ENCODE data around the gene EIF2S2. TPM values are rescaled to one million over a fixed set of nuclear protein-coding genes. Genes with fewer than 3 reads are reported as not detected.

Gene EIF2S2
- total RNA-seq, 1 donor from 2014 or later: 99.8 TPM

GRCh38 chr20:34078540-34078939 is 33.5 kb downstream of the EIF2S2 start:
- Mint-ChIP-seq H3K36me3 (ENCODE audit: low read depth) (peaks cover 27% of the 10 kb centered on the region), H3K4me1 (ENCODE audit: low read depth) (peaks cover 10% of the 10 kb centered on the region), H3K9me3 (no peaks in the 10 kb centered on the region), H3K4me3 (no peak overlapping the region), H3K27ac (no peak overlapping the region), H3K27me3 (ENCODE audit: insufficient read depth) (no peaks in the 10 kb centered on the region)
- intact Hi-C loops (cut with micrococcal nuclease): no loop called here
- DNase-seq (ENCODE audit: low spot score): no peak

DNA sequence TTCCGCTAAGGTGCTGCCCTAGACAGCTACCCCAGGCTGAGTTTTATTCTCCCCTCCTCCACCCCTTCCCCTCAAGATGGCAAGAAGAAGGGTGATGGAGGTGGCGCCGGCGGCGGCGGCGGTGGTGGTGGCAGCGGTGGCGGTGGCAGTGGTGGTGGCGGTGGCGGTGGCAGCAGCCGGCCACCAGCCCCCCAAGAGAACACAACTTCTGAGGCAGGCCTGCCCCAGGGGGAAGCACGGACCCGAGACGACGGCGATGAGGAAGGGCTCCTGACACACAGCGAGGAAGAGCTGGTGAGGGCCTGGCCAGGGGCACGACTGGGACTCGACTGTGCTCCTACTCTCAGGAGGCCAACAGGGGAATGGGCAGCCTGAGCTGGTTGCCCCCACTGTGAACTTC is 35.1 kb downstream of the EIF2S2 start:
- intact Hi-C loops (cut with micrococcal nuclease): no loop called here
- DNase-seq (ENCODE audit: low spot score): no peak
- peaks cover 27% of the 10 kb centered on the region for H3K36me3 Mint-ChIP-seq (ENCODE audit: low read depth)
- H3K27ac Mint-ChIP-seq: no peak overlapping the region
- peaks cover 18% of the 10 kb centered on the region for H3K4me1 Mint-ChIP-seq (ENCODE audit: low read depth)
- no peaks in the 10 kb centered on the region for H3K27me3 Mint-ChIP-seq (ENCODE audit: insufficient read depth)
- no peaks in the 10 kb centered on the region for H3K9me3 Mint-ChIP-seq
- H3K4me3 Mint-ChIP-seq: no peak overlapping the region

DNA sequence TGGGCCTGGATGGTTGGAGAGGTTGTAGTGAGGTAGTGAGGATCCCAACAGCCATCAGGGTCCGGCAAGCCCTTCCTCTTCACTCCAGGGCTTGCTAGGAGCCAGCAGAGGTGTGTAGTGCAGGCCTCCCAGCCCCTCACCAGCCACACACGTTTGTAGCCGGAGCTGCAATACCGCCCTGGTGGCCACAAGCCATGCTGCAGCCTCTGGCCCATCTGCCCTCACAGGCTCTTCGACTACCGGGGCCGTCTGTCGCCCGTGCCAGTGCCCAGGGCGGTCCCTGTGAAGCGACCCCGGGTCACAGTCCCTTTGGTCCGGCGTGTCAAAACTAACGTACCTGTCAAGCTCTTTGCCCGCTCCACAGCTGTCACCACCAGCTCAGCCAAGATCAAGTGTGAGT is 36.4 kb downstream of the EIF2S2 start:
- DNase-seq (ENCODE audit: low spot score): no peak
- H3K4me1 Mint-ChIP-seq (ENCODE audit: low read depth): peaks cover 18% of the 10 kb centered on the region
- no peak overlapping the region for H3K4me3 Mint-ChIP-seq
- no peaks in the 10 kb centered on the region for H3K9me3 Mint-ChIP-seq
- intact Hi-C loops (cut with micrococcal nuclease): no loop called here
- peaks cover 20% of the 10 kb centered on the region for H3K36me3 Mint-ChIP-seq (ENCODE audit: low read depth)
- H3K27me3 Mint-ChIP-seq (ENCODE audit: insufficient read depth): no peaks in the 10 kb centered on the region
- no peak overlapping the region for H3K27ac Mint-ChIP-seq

GRCh38 chr20:34074101-34074760 is 37.8 kb downstream of the EIF2S2 start:
- peaks cover 15% of the 10 kb centered on the region for H3K36me3 Mint-ChIP-seq (ENCODE audit: low read depth)
- H3K9me3 Mint-ChIP-seq: no peaks in the 10 kb centered on the region
- intact Hi-C loops (cut with micrococcal nuclease): loop anchor here (1.0 kb wide), 1 partner anchor 81 kb away; the partner anchor contains the start of gene RALY
- peaks cover 19% of the 10 kb centered on the region for H3K4me1 Mint-ChIP-seq (ENCODE audit: low read depth)
- no peak for DNase-seq (ENCODE audit: low spot score)
- H3K27ac Mint-ChIP-seq: peak overlapping the region; percentile 48
- H3K27me3 Mint-ChIP-seq (ENCODE audit: insufficient read depth): no peaks in the 10 kb centered on the region
- H3K4me3 Mint-ChIP-seq: no peak overlapping the region

- Mint-ChIP-seq H3K27me3 (ENCODE audit: insufficient read depth) (no peaks in the 10 kb centered on the region), H3K4me3 (no peak overlapping the region), H3K9me3 (no peaks in the 10 kb centered on the region), H3K27ac (peak overlapping the region; percentile 25), H3K4me1 (ENCODE audit: low read depth) (peaks cover 34% of the 10 kb centered on the region), H3K36me3 (ENCODE audit: low read depth) (peaks cover 13% of the 10 kb centered on the region)
- intact Hi-C loops (cut with micrococcal nuclease): no loop called here
- no peak for DNase-seq (ENCODE audit: low spot score)
Measured at GRCh38 chr20:34072778-34073177, 39.3 kb downstream of the EIF2S2 start.

GRCh38 chr20:34072076-34072475 is 40.0 kb downstream of the EIF2S2 start:
- intact Hi-C loops (cut with micrococcal nuclease): no loop called here
- no peak overlapping the region for H3K4me3 Mint-ChIP-seq
- no peak for DNase-seq (ENCODE audit: low spot score)
- no peaks in the 10 kb centered on the region for H3K27me3 Mint-ChIP-seq (ENCODE audit: insufficient read depth)
- H3K36me3 Mint-ChIP-seq (ENCODE audit: low read depth): peaks cover 12% of the 10 kb centered on the region
- H3K27ac Mint-ChIP-seq: no peak overlapping the region
- H3K9me3 Mint-ChIP-seq: no peaks in the 10 kb centered on the region
- H3K4me1 Mint-ChIP-seq (ENCODE audit: low read depth): peaks cover 35% of the 10 kb centered on the region

GRCh38 chr20:34070859-34071258 is 41.2 kb downstream of the EIF2S2 start:
- peaks cover 35% of the 10 kb centered on the region for H3K4me1 Mint-ChIP-seq (ENCODE audit: low read depth)
- no peaks in the 10 kb centered on the region for H3K27me3 Mint-ChIP-seq (ENCODE audit: insufficient read depth)
- no peak for DNase-seq (ENCODE audit: low spot score)
- no peak overlapping the region for H3K4me3 Mint-ChIP-seq
- intact Hi-C loops (cut with micrococcal nuclease): loop anchor here (1.0 kb wide), 3 partner anchors 124 to 156 kb away; no protein-coding TSS in a partner anchor
- H3K27ac Mint-ChIP-seq: peak overlapping the region; percentile 29
- H3K9me3 Mint-ChIP-seq: no peaks in the 10 kb centered on the region
- peaks cover 5% of the 10 kb centered on the region for H3K36me3 Mint-ChIP-seq (ENCODE audit: low read depth)

DNA sequence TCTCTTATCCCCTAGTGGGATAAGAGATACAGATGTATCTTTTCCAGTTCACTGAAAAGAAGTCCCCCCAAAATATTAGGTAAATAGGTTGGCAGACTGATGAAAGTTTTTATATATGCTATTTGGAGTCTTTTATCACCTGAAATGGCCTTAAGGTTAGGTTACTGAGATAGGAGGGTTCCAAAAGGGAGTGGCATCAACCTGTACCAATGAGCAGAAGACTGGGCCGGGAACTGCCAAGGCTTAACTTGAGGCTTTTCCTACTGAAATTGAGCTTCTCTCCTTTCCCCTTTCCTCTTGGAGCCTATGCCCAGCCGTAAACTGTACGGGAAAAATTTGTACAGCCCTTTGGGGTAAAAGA is 42.0 kb downstream of the EIF2S2 start:
- intact Hi-C loops (cut with micrococcal nuclease): loop anchor here (1.0 kb wide), 3 partner anchors 123 to 155 kb away; no protein-coding TSS in a partner anchor
- peaks cover 35% of the 10 kb centered on the region for H3K4me1 Mint-ChIP-seq (ENCODE audit: low read depth)
- H3K27me3 Mint-ChIP-seq (ENCODE audit: insufficient read depth): no peaks in the 10 kb centered on the region
- no peaks in the 10 kb centered on the region for H3K9me3 Mint-ChIP-seq
- no peak overlapping the region for H3K27ac Mint-ChIP-seq
- no peak overlapping the region for H3K4me3 Mint-ChIP-seq
- peaks cover 8% of the 10 kb centered on the region for H3K36me3 Mint-ChIP-seq (ENCODE audit: low read depth)
- no peak for DNase-seq (ENCODE audit: low spot score)

DNA sequence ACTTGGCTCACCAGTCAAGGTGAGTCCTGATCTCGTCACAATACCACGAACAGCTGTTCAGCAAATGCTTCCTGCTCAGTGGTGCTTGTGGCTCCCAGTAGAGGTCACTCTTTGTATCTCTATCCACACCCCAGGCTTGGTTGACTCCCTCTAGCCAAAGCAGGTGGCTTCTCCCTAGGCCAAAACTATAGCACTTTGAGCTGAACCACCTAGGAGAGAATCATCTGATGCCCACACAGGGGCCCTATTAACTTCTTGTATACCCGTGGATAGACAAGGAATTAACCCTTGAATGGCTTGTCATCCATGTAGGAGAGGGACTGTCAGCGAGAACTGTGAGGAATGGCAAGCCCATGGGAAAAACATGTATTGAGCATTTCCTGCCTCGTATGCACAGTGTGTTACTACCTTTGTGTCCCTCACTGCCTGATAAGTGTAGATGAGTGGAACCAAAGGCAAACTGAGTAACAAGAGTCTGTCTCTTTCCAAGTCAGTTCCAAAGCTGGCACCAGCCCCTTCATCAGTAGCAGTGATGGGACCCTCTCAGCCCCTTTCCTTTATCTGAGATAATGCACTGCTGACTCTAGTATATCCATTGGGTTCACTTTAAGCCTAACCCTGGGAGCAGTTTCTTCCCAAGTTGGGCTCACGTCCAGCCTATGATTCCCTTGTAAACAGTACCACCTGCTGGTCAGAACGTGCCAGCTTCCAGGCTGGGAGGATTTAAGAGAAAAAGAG is 42.5 kb downstream of the EIF2S2 start:
- intact Hi-C loops (cut with micrococcal nuclease): loop anchor here (1.0 kb wide), 5 partner anchors 32 to 154 kb away; no protein-coding TSS in a partner anchor
- H3K4me3 Mint-ChIP-seq: no peak overlapping the region
- no peaks in the 10 kb centered on the region for H3K27me3 Mint-ChIP-seq (ENCODE audit: insufficient read depth)
- peaks cover 8% of the 10 kb centered on the region for H3K36me3 Mint-ChIP-seq (ENCODE audit: low read depth)
- no peaks in the 10 kb centered on the region for H3K9me3 Mint-ChIP-seq
- no peak overlapping the region for H3K27ac Mint-ChIP-seq
- peak; percentile 25 for DNase-seq (ENCODE audit: low spot score)
- H3K4me1 Mint-ChIP-seq (ENCODE audit: low read depth): peaks cover 35% of the 10 kb centered on the region

- Mint-ChIP-seq H3K27ac (peak overlapping the region; percentile 19), H3K4me1 (ENCODE audit: low read depth) (peaks cover 23% of the 10 kb centered on the region), H3K27me3 (ENCODE audit: insufficient read depth) (no peaks in the 10 kb centered on the region)
Measured at GRCh38 chr20:34068001-34068400, 44.0 kb downstream of the EIF2S2 start.

GRCh38 chr20:34066476-34067090 is 45.5 kb downstream of the EIF2S2 start:
- H3K36me3 Mint-ChIP-seq (ENCODE audit: low read depth): peaks cover 4% of the 10 kb centered on the region
- no peak overlapping the region for H3K4me3 Mint-ChIP-seq
- DNase-seq (ENCODE audit: low spot score): no peak
- no peaks in the 10 kb centered on the region for H3K27me3 Mint-ChIP-seq (ENCODE audit: insufficient read depth)
- peaks cover 31% of the 10 kb centered on the region for H3K4me1 Mint-ChIP-seq (ENCODE audit: low read depth)
- H3K9me3 Mint-ChIP-seq: no peaks in the 10 kb centered on the region
- intact Hi-C loops (cut with micrococcal nuclease): no loop called here
- no peak overlapping the region for H3K27ac Mint-ChIP-seq

More at GRCh38 chr20:34068001-34068400, 44.0 kb downstream of the EIF2S2 start:
- Mint-ChIP-seq H3K36me3 (ENCODE audit: low read depth) (peaks cover 8% of the 10 kb centered on the region), H3K9me3 (no peaks in the 10 kb centered on the region), H3K4me3 (no peak overlapping the region)
- intact Hi-C loops (cut with micrococcal nuclease): no loop called here
- DNase-seq (ENCODE audit: low spot score): no peak

DNA sequence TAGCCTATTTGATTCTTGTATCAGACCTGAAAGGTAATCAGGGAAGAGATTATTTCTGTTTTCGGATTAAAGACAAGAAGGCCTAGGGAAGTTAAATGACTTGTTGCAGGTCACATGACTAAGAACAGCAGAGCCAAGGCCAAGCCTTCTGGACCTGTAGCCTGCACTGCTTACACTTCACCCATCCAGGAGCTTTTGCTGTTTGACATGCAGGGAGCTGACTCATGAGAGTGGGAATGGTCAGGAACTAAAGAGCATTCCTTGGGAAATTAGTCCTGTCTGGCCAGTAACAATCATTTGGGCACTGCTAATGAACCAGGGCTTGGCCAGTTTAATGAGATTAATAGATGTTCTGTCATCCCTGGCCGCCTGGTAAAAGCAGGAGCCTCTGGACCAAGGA is 46.8 kb downstream of the EIF2S2 start:
- Mint-ChIP-seq H3K36me3 (ENCODE audit: low read depth) (peaks cover 3% of the 10 kb centered on the region), H3K27me3 (ENCODE audit: insufficient read depth) (no peaks in the 10 kb centered on the region), H3K4me1 (ENCODE audit: low read depth) (peaks cover 33% of the 10 kb centered on the region), H3K9me3 (no peaks in the 10 kb centered on the region), H3K4me3 (no peak overlapping the region), H3K27ac (no peak overlapping the region)
- intact Hi-C loops (cut with micrococcal nuclease): no loop called here
- no peak for DNase-seq (ENCODE audit: low spot score)

- Mint-ChIP-seq H3K27ac (no peak overlapping the region), H3K4me3 (no peak overlapping the region), H3K36me3 (ENCODE audit: low read depth) (peaks cover 6% of the 10 kb centered on the region), H3K4me1 (ENCODE audit: low read depth) (peaks cover 33% of the 10 kb centered on the region), H3K27me3 (ENCODE audit: insufficient read depth) (no peaks in the 10 kb centered on the region), H3K9me3 (no peaks in the 10 kb centered on the region)
- no peak for DNase-seq (ENCODE audit: low spot score)
- intact Hi-C loops (cut with micrococcal nuclease): no loop called here
Measured at GRCh38 chr20:34064286-34064685, 47.8 kb downstream of the EIF2S2 start.
